SK-N-DZ (cell line): ENCODE measurements around the gene ARCN1.
A peak's percentile ranks its signal among the peaks of the same experiment; 100 is the strongest.
"Not testable (repeated sequence)": the region's sequence is repeated elsewhere in the genome, so short reads cannot be mapped to it uniquely, and the experiment has no call there.

Experiments
- DNase-seq: peaks from one replicate; pipeline ENCODE4 v3.0.0-alpha.2; 2015; ENCODE audit warnings: low spot score

Gene ARCN1

DNA sequence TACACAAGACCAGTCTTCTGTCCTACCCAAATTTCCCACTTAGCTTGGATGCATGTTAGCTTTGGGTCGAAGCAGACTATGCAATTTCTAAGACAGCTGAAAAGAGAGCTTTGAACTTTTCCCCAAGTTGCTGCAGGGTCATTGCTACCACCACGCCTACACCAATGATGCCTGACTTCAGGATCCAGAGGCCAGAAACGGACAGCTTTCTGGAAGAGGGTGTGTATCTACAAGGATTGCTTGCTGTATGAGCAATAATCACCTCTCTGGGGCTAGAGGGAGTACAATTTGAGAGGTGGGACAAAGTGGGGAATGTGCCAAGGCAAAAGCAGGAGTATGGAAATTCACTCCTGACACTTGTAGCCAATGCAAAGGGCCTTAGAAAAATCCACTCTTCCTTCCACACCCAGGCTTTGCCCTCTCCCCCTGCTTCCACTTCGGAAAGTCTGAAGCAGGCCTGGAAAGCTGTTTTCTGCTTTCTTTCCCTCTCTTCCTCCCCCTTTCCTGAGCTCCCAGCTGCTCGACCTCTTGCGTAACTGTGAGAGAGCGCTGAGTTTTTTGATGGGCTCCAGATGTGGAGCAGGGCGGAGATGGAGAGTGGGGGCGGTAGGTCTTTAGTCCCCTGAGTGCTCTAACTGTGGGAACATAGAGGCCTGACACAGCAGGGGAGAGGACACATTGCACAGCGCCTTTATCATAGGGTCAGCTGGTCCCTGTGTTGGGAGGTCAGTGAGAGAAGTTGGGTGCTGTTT lies 33.1 kb downstream of the ARCN1 start:
- DNase-seq = peak; percentile 75

DNA sequence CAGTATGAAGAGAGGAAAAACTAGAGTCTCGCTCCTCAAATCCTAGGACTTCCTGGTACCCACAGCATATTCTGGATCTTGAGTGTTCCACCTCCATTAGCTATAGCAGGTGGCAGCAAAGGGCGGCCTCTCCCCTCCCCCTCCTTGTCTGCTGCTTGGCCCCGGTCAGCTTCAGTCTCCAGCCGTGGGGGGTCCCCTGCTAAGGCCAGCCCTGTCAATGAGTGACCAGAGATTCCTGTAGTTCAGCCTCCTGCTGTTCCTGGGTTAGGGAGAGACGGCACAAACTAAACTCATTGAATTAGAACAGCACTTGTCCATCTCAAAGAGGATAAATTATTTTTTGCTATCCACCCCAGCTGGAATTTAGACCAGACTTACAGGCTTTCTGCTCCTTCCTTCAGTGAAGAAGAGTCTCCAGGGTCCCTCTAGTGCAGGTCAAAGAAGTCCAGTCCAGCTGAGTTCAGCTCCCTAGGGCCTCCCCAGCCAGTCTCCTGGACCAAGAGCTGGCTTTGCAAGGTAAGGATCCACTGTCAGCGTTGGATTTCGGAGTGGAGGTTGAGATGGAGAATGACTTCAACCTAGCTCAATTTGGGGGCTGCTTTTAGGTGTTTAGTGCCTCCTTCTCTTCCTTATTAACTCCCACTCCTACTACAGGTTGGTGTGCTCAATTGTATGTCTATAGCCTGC lies 34.1 kb downstream of the ARCN1 start:
- no peak for DNase-seq

DNA sequence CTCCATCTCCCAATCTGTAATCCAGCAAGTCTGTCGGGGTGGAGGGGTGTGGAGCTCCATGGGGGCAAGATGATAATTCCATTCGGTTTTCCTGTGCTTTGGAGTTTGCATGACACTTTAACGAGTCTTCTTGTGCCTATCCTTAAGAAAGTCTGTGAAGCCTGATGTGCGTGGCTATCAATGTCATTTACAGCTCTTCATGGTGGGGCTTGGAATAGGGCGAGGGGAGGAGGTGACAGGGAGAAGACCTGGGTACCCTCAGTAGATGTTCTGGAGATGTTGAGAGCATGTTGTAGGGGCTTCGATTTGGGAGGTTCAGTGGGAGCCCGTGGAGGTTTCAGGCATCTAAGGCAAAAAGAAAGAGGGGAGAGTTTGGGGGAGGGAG lies 34.6 kb downstream of the ARCN1 start:
- no peak for DNase-seq

DNA sequence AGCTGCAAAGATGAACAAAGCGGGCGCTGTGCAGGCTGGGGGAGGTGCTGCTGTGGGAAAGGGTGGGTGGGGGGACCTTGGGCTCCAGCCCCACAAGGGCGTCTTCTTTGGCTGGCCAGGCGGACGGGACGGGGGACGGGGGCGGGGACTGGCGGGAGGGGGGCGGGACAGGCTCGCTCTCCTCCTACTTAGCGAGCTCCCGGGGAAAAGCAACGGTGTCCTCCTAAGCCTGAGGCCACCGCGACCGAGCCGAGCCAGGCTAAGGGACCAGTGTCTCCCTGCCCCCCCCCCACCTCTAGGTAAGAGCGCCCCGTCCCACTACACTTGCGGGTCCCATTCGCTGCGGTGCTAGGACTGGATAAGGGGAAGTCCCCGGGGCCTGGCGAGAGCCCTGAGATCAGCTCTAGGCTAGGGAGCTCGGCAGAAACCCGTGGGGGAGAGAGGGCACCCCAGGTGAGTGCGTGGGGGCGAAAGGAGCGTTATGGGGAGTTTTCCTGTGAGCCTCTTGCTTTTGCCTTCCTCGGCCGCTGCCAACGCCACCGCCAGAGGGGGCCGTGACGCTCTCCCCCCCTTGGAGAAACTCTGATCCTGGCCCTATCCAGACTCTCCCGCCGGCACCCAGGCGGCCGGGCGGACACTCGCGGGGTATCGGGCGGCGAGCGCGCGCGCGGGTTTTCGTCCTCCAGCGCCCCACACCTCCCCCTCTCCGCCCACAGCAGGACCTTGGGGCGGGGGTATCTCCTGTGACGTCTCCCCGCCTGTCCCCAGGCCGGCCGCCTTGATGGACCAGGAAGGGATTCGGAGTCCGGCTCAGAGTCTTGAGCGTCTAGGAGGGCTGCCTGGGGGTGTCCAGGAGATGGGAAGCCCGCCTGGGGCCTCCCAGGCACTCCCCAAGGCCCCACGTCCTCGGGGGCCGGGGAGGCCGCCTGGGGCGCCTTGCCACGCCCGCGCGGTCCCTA lies 35.5 kb downstream of the ARCN1 start, which contains the start of gene PHLDB1:
Gene PHLDB1 (plus strand): TSS at position 215 of the 959 bp plus-strand sequence. CDS start 6,222 bp downstream, outside the sequence.
- peak; percentile 29 for DNase-seq

DNA sequence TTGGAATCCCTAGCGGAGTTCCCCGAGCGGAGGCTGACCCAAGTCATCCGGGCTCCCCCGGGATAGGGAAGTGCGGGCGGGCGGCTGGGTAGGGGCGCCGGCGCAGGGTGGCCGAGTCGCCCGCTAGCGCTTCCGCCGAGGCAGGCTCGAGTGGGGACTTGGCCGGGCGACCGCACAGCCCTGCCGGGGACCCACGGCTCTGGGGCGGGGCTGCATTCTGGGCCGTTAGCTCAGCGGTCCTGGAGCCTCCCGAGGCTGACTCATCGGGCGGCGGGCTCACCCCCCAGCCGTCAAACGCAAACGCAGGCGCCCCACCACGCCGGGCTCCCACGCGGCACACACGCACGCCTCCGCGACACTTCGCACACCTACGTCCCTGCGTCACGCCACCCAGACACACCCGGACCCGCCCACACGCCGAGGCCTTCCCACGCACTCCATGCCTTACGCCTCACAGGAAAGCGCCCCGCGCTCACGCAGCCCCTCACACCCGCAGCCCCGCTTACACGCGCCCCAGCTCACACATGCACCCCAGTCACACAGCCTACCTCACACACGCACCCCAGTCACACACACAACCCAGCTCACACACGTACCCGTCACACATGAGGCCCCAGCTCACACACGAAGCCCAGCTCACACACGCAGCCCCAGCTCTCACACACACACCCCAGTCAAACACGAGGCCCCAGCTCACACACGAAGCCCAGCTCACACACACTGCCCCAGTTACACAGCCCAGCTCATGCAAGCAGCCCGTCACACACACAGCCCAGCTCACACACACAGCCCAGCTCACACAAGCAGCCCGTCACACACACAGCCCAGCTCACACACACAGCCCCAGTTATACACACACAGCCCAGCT lies 36.4 kb downstream of the ARCN1 start:
- no peak for DNase-seq

DNA sequence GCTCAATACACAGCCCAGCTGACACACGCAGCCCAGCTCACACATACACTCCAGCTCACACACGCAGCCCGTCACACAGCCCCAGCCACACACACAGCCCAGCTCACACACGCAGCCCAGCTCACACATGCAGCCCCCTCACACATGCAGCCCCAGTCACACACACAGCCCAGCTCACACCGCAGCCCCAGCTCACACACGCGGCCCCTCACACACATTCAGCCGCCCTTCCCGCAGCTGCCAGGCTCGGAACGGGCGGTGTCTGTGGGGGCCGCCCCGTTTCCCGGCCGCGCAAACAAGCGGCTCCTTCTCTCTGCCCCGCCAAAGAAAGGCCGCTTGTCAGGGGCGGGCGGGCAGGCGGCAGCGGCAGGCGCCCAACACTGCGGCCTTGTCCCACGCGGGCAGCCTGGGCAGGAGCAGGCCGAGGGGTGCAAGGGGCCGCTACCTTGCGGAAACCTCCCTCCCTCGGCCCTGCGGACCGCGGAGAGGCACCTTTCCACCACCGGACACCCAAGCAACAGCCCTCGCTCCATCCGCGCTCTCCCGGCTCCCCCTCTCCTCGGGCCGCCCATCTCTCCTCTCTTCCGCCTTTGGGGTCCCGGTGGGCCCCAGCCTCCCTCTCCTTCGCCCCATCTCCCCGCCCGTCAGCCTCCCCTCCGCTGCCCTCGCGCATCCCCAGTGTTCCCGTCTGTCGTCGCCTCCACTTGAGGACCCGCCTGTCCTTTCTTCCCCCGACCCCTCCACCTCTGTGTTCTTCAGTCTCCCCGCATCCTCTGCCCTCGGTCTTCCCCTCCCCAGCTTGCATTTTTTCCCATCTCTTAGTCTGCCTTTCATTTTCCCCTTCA lies 37.4 kb downstream of the ARCN1 start:
- no peak for DNase-seq

DNA sequence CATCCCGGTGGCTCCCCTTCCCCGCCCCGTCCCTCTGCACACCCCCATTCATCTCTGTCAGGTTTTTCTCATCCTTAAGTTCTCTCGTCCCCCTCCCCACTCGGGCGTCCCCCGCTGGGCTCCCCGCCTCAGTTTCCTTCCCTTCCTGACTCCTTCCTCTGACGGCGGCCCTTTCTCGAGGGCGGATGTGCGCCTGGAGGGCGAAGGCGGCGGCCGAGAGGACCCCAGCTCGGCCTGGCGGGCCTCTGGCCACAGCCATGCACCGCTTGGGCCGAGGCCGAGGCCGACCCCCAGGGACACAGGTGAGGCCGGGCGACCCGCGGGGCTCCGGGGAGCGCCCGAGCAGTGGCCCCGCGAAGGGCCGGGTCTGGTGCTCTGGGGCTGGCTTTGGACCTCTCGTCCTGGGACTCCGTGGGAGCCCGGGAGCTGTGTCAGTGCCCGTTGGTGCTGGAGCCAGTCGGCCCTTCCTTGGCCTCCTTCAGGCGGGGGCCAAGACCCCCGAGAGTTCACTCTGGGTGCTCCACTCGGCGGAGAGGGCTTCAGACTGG lies 38.1 kb downstream of the ARCN1 start:
- DNase-seq = no peak

DNA sequence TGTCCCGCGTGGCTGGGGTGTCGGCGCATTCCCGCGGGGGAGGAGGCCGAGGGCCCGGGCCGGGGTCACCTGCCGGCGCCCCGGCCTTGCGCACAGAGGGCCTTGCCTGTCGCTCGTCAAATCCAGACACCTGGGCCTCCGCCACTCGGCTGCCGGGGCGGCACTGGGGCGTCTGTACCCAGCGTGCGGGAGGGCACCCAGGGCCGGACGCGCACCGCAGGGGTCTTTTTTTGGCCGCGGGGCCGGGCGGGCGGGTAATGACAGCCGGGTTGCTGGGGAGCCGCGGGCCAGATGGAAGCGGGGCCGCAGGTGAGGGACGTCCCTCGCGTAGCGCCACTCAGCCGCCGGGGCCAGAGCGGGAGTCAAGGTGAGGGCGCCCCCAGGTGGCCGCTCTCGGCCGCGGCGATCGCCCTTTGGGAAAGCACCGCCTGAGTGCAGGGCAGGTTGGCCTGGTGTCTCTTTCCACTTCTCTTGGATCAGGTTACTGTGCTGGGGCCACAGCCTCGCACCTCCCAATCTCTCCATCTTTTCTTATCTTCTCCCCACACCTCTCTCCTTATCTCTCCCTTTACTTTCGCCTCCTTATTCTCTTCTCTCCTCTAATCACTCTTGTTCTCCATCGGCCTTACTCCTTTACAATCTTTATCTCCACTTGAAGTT lies 38.7 kb downstream of the ARCN1 start:
- DNase-seq = no peak

DNA sequence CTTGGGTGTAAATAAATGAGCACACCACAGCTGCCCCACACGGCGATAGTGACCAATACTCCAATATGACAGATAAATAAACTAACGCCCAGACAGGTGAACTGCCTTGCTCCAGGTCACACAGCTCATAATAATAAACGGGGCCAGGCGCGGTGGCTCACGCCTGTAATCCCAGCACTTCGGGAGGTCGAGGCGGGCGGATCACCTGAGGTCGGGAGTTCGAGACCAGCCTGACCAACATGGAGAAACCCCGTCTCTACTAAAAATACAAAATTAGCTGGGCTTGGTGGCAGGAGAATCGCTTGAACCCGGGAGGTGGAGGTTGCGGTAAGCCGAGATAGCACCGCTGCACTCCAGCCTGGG lies 39.2 kb downstream of the ARCN1 start:
- not testable (repeated sequence) for DNase-seq

DNA sequence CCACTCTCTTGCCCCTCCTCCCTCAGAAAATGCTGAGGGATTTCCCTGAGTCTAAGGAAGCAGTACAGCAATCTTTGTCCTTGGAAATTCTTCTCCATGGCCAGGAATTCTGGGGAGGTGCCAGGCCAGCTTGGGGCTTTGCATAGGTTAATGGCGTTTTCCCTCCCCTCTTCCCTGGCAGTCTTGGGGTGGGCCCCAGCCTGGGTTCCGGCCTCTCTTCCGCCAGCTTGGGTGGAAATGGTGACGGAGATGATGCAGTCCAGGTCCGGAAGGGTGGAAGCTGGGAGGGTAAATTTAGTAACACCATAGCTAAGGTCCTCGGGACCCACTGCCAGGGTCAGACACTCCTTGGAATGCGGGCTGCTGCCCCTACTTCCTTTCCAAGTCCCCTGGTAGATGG lies 40.2 kb downstream of the ARCN1 start:
- DNase-seq = no peak

DNA sequence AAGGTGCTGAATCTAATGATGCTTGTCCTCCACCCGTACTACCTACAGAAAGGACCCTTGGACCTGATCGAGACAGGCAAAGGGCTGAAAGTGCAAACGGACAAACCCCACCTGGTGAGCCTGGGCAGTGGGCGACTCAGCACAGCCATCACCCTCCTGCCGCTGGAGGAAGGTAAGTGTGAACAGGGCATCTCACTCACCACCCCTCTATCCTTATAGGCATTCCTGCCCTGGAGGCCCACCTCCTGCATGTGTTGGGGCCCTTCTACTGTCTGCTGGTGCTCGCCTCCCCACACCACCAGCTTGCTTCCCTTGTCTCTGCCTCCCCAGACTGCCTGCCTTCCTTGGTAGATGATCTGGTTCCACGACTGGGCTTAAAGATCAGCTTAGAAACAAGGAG lies 42.3 kb downstream of the ARCN1 start:
- DNase-seq = no peak

DNA sequence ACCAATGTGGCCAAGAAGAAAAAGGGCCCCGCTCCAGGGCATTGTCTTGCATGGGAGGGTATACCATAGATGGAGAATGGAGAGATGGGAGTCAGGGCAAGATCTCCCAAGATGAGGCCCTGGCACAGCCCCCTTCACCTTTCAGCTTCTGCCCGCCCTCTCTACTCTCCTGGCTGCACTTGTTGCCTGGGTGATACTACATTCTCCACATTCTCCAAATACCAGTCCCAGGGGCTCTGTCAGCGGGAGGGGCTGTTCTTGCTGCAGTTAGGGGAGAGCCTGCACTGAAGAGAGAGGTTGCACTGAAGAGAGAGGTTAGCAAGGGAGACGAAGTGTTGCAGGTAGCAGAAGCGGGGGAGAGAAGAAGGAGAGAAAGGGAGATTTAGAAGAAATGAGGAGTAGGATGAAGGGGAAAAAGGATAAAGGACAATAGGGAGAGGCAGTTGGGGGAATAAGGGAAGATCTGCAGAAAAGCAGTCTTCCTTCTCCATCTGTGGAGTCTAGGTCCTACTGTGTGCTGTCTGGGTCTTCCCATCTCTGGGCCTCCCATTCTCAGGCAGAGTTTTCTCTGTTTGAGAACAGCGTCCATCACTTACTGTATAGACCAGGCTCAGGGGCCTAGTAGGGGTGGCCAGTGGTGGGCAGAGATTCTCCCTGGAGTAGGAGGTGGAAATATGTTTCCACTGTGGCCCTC lies 43.2 kb downstream of the ARCN1 start:
- no peak for DNase-seq

DNA sequence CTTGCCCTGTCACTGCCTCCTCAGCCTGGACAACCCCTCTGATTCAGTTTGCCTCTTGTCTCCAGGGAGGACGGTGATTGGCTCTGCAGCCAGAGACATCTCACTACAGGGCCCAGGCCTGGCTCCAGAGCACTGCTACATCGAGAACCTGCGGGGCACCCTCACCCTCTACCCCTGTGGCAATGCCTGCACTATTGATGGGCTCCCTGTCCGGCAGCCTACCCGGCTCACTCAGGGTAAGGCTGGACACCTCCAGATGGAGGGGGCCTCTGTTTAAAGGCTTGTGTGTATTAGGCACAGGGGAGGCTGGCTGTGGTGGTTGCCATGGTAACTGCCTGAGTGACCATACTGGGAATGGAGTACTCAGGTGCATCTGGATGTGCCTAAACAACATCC lies 43.8 kb downstream of the ARCN1 start:
- DNase-seq = no peak

DNA sequence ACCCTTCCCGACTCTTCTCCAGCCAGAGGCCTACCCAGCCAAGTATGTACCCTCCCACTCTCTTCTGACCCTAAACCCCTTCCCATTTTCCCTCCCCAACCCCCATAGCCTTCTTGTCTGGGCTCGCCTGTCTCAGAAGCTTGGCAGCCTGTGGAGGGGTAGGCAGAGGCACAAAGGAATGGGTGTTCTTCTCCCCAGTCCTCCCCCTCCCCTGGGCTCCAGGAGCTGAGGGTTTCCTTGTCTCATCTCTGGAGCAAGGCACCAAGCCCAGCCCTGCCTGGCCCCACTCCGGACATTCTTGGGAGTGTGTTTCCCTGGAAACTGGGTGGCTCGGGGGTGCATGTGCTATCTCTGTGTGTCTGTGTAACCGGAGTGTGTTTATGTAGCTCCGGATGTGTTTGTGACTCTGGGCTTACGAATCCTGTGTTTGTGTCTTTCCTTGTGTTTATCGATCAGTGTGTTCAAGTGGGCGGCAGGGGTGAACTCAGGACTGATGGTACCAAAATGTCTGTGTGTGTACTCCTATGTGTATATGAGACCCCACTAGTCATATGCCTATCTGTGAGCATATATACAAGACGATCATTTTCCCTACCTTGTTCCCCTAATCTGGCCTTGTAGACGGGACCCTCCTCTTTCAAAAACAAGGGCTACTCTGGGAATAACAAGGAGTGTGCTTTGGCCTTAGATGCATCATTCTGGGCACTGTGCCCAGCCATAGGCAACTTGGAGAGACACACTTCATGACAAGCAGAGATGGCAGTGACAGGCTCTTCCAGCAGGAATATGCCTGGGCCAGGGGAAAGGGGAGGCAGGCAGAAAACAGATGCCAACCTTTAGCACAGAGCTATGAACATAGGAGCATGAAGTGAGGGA lies 46.1 kb downstream of the ARCN1 start:
- no peak for DNase-seq

DNA sequence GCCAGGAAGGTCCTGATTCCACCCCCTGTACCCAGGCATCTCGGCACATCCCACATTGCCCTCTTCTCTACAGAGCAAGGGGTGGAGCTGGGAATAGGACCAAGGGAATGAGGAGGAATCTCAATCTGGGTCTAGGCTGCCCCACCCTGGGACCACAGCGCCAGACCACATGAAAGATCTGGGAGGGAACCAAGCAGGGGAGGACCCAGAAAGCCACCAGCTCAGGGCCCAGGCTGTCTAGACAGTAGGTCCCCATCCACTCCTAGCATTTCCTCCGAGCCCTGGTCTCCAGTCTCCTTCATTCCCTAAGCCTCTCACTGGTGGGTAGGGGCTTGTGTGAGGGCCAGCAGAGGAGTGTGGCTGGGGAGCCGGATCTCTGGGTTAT lies 46.8 kb downstream of the ARCN1 start:
- DNase-seq = no peak

DNA sequence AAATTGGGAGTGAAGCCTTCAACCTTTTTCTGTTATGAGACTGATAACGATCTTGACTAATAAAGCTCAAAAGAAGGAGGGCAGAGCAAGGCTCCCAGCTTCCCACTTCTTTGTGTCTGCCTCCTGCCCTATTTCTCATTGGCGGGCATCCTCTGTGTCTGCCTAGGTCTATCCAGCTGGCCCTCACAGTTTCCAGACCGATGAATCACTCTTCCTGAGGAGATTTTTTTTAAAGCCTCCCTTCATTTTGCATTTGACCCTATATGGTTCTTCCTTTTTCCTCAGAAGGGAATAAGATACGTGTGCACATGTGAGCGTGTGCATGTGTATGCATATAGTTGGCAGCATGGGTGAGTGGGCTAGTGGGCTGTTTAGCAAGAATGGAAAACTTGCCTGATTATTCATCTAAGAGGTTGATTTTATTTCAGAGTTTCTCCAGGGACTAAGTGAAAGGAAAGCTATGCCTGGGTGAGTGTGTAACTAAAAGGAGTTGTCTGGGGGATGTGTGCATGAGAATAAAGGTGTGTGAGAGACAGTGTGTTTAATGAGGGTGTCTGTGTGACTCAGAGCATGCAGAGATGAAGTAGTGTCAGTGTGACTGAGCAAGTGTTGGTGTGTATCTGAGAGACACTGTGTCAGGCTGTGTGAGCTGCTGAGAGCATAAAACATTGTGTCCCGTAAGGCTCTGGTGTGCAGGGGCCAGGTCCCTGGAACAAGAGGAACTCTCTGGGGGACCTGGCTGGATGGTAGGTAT lies 47.4 kb downstream of the ARCN1 start:
- DNase-seq = no peak

DNA sequence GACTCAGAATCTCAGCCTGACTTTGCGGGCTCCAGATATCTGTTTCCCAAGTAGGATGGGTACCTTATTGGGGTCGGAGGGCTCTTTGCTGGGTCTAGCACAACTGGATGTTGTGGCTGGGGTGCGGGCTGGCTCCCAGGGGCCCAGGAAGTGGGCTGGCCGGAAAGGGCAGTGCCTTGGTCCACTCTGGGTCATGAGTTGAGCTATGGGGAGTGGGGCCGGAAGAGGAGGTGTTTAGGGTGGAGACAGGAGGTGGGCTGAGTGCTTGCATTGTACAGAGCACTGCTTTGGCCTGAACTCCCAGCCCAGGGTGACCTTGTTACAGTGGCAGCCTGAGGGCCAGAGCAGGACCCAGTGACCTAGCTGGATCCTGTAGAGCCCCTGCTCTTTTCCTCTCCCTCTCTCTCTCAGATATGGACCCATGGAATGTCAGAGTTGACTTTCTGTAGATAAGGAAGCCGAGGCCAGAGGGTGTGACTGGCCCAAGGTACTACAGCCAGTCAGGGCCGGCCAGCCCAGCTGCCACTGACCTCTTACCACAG lies 48.4 kb downstream of the ARCN1 start:
- no peak for DNase-seq
